ENCODE results near the gene MPST.

Gene MPST

DNA sequence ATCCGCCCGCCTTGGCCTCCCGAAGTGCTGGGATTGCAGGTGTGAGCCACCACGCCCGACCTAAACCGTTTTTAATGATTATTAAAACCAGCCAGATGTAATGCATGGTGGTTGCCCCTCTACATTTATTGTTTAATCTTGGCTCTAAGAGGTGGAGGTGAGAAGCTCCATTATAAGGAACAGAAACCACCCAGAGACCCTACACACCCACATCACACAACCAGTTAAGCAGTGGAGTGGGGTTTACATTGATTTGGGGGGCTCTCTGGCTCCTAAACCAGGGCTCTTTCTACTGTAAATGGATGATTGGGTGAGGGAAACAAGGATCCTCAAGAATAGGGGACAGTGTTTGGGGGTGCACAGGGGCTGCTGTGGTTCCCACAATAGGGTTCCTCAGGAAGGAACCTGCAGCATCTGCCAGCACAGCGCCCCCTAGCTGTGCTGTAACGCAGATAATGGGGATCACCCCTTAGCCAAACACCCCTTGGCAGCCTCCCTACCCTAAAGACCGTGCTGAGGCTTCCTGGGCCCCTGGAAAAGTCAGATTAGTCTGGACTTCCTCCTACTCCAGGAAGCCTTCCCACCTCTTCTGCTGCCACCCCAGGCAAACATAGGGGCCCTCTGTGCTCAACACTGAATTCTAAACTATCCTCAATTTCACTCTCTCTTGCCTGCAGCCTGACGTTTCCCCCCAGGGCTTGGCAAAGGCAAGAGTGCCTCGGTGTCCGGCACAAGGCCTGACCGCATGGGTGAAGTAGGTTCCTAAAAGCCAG is 2.4 kb downstream of the MPST start:
- in situ Hi-C loops (cut with HindIII; ENCODE audit: low sequenced_read_pairs): no loop called here

DNA sequence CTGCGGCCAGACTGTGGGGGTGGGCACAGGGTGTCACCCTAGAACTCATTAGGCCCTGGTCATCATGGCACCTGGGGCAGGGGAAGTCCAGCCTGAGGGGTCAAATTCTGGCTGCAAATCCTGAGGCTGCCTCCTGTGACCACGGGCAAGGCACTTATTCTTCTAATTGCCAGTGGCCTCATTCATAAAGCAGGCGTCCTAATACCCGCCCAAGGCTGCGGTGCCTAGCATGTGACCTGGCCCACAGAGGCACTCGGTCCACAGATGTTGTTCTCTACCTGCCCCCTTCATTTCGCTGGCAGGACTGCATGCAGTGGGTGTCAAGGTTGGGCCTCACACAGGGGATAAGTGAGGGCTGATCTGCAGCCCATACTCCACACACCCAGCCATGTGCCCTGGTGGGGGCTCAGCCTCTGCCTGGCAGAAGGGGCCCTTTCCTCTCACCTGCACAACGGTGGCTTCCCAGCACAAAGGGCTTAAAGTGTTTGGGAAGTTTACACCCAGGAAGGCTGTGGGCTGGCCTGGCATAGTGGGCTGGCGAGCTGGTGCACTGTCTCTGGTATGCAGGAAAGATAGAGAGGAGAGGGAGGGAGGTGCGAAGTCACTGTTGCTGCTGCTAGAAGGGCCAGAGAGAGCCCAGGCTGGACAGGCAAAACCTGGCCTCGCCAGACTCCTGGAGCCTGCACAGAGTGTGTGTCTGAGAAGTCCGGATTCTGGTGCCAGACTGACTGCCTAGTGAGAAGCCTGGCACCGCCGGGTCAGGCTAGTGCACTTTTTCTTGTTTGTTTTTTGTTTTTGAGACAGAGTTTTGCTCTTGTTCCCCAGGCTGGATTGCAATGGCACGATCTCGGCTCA is 3.2 kb downstream of the MPST start:
- in situ Hi-C loops (cut with HindIII; ENCODE audit: low sequenced_read_pairs): no loop called here

DNA sequence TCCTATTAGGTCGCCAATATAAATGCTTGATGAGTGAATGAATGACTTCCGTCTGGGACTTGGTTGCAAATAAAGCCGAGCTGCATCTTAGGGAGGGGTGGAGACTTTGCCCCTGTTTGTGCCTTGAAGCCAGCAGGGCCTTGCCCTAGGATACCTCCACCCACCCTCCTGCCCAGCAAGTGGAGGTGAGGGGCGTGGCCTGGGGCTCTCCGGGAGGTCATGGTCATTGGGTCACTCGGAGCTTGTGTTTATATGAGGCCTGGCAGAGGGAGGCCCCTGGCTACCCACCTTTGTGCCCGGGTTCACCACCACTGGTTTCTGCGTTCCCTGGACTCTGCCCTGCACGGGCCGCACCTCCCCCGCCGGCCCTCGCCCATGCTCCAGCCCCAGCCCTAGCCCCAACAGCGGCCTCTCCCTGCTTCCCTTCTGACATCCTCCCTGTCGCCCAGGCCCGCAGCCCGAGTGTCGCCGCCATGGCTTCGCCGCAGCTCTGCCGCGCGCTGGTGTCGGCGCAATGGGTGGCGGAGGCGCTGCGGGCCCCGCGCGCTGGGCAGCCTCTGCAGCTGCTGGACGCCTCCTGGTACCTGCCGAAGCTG is 4.3 kb downstream of the MPST start:
- in situ Hi-C loops (cut with HindIII; ENCODE audit: low sequenced_read_pairs): no loop called here

DNA sequence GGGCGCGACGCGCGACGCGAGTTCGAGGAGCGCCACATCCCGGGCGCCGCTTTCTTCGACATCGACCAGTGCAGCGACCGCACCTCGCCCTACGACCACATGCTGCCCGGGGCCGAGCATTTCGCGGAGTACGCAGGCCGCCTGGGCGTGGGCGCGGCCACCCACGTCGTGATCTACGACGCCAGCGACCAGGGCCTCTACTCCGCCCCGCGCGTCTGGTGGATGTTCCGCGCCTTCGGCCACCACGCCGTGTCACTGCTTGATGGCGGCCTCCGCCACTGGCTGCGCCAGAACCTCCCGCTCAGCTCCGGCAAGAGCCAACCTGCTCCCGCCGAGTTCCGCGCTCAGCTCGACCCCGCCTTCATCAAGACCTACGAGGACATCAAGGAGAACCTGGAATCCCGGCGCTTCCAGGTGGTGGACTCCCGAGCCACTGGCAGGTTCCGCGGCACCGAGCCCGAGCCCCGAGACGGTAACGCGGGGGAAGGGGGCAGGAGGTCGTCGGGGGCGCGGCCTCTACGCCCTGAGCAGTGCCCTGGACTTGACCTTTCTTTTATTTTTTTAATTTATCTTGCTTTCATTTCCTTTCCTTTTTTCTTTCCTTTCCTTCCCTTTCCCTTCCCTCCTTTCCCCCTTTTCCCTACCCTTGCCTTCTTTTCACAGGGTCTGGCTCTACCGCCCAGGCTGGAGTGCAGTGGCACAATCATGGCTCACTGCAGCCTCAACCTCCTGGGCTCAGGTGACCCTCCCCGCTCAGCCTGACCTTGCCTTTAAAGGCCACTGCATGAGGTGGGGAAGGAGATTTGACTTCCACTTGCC is 5.0 kb downstream of the MPST start:
- in situ Hi-C loops (cut with HindIII; ENCODE audit: low sequenced_read_pairs): no loop called here

DNA sequence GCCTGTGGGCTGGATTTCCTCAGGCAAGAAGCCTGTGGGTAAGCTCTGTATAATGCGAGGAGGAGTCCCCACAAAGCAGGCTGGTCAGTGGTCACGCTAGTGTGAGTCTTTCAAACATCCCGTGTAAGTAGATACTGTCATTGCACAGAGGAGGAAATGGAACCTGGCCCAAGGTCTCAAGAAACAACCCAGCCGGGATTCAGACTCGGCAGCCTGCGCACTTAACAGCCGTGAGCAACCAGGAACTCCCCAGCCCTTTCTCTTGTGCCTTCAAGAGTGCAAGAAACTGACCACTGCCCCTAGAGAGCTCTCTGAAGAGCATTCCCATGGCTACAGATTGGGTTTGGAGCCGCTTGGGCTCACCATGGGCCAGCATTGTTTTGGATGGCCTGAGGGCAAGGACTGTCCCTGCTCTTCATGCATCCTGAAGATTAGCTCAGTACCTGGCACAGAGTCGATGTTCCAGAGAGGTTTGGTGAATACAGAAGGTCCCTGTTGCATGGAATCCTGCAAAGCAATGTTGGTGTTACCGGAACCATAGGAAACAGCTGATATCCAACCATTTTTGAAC is 6.0 kb downstream of the MPST start:
- in situ Hi-C loops (cut with HindIII; ENCODE audit: low sequenced_read_pairs): no loop called here

DNA sequence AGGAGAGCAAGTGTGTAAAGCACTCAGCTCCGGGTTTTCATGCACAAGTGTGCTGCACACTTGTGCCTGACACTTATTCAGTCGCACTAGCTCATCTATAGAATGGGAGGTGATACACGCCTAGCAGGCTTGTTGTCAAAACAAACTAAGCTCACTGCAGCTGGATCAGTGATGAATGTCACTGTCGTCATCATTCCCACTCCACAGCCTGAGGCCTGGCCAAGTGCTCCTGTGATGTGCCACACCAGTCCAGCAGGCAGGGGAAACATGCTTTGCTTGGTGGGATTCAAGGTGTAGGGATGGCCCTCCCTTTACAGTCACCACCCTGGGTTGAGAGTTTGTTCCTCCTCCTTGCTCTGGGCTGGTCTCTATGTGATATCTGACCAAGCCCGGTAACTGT is 6.8 kb downstream of the MPST start:
- in situ Hi-C loops (cut with HindIII; ENCODE audit: low sequenced_read_pairs): no loop called here

DNA sequence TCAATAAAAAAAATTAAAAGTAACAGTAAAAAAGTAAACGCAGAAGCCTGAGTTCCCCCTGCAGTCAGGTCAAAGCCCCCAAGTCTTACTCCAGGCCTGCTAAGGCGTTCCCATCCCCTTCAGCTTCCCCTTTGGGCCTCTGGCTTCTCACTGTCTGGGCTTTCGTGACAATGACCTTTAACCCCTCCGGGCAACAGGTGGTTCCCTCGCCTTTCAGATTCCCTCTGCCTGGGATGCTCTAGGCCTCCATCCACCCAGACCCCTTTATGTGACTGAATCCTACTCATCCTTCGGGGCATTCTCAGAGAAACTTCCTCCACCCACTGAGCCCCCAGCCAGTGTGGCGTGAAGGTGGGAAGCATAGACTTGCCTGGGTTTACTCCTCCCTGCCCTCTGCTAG is 8.0 kb downstream of the MPST start:
- in situ Hi-C loops (cut with HindIII; ENCODE audit: low sequenced_read_pairs): no loop called here

DNA sequence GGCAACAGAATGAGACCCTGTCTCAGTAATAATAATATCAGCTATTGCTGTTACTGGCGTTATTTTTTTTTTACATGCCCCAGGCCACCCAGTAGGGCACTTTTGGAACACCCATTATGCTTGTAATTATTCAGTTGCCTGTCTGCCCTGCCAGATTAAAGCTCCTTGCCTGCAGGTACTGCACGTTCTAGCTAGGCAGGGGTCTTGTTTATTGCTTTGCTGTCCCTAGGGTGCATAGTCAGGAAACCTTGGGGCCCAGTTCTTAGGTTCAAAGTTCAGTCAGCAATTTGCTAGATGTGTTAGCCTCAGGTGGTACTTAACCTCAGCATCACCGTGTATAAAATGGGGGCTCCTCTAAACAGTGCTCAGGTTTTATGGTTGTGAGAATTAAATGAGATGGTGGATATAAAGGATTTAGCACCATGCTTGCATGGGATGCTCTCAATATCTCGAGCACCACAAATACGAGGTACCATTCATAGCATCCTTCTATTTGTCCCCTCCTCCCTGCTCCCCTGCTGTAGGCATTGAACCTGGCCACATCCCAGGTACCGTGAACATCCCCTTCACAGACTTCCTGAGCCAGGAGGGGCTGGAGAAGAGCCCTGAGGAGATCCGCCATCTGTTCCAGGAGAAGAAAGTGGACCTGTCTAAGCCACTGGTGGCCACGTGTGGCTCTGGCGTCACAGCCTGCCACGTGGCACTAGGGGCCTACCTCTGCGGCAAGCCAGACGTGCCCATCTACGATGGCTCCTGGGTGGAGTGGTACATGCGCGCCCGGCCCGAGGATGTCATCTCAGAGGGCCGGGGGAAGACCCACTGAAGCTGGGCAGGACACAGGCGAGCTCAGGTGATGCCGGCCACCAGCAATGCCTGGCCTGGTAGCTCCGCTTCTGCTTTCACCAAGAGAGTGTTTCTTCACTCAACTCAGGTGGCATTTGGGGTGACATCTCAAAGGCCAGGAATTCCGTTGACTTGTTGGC is 9.4 kb downstream of the MPST start:
- in situ Hi-C loops (cut with HindIII; ENCODE audit: low sequenced_read_pairs): no loop called here

DNA sequence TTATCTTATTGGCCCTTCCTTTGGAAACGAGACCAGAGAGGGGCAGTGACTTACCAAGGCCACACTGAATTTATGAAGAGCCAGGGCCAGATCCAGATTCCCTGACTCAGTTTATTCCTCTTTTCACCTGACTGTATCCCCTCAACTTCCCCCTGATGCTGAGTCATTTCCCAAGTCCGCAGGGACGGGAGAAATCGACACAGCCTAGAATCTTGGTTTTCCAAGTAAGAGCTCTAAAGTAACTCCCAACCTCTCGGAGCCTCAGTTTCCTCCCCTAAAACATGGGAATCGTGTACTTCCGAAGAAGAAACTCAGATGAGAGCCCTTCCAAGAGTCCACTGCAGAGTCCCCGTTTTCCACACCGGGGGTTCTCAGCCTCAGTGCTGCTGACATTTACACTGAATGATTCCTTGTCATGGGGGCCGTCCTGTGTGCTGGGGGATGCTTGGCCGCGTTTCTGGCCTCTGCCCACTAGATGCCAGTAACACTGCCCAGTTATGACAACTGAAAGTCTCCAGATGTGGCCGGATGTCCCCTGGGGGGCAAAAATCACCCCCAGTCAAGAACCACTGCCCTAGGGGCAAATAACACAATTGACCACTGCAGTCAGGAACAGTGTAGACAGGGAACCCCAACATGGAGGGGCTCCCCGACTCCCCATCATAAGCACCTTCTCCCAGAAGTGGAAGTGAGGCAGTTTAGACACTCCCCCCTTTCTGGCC is 11.2 kb downstream of the MPST start:
- in situ Hi-C loops (cut with HindIII; ENCODE audit: low sequenced_read_pairs): loop anchor here (10.0 kb wide), 1 partner anchor 234 kb away; no protein-coding TSS in a partner anchor

DNA sequence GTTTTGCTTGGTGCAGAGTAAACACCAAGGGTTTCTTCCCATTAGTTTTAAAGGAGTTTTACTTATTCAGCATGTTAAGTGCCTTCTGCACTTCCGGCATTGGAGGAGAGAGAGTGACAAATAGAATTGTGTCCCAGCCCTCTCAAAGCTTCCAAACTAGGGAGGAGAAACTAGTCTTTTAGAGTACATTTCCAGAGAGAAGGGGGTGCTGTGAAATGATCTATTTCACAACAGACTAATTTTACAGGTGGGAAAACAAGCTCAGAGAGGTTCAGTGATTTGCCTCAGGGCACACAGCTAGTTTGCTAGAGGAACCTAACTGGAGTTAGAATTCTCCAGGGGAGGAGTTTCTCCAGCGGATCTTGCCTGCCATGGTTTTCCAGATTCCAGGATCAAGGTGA is 12.6 kb downstream of the MPST start:
- in situ Hi-C loops (cut with HindIII; ENCODE audit: low sequenced_read_pairs): loop anchor here (10.0 kb wide), 1 partner anchor 233 kb away; no protein-coding TSS in a partner anchor

DNA sequence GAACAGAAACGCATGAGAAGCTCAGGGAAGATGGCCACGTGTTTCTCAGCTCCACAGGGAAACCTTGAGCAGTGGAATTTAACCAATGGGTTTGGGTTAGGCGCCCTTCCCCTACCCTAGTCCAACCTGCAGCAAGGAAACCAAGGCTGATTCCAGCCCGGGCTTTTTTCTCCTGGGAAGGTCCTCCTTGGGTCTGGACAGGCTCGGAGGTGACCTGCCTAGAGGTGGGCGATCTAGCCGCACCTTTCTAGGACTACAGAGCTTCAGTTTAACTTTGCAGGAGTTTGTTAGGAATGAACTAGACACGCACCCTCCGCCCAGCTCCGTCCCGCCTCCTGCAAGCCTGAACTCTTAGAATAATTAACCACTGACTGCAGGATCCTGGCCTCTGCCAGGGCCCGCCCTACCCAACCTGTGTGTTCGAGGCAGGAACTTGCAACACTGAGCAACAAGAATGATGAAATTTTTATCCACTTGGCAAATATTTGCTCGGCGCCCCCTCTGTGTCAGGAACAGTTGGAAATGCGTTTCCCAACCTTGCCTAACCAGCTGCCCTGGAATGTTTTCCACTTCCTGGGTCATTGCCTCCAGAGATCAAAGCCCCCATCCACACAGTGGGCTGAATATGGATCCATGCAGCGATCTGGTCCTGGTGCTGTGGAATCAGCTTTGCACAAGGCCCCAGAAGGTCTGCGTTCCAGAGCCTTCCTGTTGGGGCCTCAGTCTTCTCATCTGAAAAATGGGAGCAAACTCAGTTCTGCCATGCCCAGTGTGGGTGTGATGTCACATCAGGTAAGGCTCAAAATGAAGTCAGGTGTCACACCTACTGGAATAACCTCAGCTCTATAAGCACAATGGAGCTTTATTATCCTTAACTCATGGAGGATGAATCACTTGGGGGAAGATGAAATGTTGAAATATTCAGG is 13.3 kb downstream of the MPST start:
- in situ Hi-C loops (cut with HindIII; ENCODE audit: low sequenced_read_pairs): loop anchor here (10.0 kb wide), 1 partner anchor 232 kb away; no protein-coding TSS in a partner anchor

DNA sequence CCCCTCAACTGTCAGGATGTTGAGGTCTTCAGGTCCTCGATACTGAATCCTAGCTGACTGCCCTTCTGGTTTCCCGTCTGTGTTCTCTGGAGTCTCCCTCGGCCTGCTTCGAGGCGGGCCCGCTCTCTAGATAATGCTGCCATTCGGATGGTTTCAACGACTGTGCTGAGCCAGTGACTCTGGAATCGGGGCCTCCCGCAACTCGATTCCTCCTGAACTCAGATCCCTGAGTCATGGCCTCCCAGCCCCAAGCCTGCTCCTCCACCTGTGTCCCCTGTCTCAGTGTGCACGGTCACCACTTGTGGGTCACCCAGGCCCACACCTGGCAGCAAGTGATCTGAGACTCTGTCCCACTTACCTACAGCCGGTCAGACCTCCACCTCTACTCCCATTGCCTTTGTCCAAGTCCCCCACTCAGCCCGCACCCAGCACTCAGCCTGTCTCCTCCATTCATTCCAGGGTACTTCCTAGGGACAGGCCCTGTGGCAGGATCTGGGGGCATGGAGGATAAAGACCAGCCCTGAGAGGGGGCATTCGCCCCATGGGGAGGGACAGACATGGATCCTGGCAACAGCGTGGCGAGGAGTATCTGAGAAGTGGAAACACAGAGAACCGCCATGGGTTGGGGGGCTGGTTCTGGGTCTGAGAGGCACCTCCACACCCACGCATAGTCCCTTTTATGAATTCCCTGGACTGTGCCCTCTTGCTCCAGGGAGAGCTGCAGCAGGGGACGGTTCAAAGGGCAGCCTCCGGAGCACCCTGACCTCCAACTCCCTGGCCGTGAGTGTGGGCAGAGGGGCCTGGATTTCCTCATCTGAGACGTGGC is 14.3 kb downstream of the MPST start:
- in situ Hi-C loops (cut with HindIII; ENCODE audit: low sequenced_read_pairs): loop anchor here (10.0 kb wide), 1 partner anchor 231 kb away; no protein-coding TSS in a partner anchor

DNA sequence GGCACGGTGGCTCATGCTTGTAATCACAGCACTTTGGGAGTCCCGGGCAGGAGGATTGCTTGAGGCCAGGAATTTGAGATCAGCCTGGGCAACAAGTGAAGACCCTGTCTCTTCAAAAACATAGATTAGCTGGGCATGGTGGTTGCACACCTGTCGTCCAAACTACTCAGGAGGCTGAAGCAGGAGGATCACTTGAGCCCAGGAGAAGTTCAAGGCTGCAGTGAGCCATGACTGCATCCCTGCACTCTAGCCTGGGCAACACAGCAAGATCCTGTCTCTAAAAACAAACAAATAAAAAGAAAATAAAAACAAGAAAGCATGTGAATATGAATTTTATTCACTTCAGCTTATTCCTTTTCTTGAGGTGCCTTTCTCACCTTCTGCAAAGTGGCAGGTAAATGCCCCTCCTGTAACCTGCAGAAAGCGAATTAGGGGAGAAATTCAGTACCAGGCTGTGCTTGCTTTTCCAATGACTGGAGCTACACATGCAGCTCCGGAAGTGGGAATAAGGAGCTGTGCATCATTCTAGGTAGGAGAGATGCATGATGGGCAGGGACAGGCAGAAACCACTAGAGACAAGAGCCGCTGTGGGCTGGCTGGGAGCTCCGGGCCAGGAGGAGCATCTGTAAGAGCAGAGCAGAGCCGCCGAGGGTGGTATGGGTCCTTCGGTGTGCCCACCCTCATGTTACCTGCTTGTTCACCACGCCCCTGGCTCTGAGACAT is 17.3 kb downstream of the MPST start:
- in situ Hi-C loops (cut with HindIII; ENCODE audit: low sequenced_read_pairs): loop anchor here (10.0 kb wide), 1 partner anchor 228 kb away; no protein-coding TSS in a partner anchor

DNA sequence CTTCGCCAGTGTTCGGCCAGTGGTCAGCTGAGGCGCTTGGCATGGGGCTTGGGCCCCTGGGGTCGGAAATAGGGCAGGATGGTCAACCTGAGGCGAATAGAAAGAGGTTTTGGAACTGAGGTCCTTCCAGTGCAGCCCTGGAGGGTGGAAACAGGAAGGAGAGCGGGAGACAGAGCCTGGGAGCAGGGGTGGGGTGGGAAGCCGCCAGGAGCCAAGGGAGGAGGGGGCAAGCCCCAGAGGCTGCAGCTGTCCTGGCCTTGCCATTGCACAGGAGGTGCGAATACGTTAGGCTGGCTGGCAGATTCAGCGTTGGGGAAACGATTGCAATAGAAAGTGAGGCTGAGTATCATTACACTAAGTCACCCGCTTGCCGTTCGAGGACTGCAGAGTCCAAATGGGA is 18.1 kb downstream of the MPST start:
- in situ Hi-C loops (cut with HindIII; ENCODE audit: low sequenced_read_pairs): loop anchor here (10.0 kb wide), 1 partner anchor 227 kb away; no protein-coding TSS in a partner anchor

DNA sequence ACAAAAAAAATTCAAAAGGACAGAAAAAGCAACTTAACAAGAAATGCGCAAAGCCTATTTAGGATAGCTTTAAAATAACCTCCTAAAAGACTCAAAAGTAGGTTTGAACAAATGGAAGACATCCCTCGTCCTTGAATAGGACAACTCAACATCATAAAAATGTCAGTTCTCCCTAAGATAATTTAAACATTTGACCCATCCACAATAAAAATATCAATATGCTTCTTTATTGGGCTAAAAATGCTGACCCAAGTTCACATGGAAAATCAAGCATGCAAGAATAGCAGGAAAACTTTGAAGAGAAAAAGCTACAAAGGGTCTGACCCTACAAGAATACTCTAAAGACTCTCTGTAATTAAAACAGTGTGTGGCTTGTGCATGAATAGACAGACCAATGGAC is 19.9 kb downstream of the MPST start:
- in situ Hi-C loops (cut with HindIII; ENCODE audit: low sequenced_read_pairs): loop anchor here (10.0 kb wide), 1 partner anchor 225 kb away; no protein-coding TSS in a partner anchor

Data from DLD1 (cell line).